Liver (tissue), 3 donors: ENCODE results near the gene CNOT3.

Source experiments
- CTCF ChIP-seq: fragments of 150-350 bp; IDR thresholded peaks from 2 replicates; pipeline ENCODE4 v1.5.1; 2017; ENCODE audit warnings: improper control_type of control experiment, low read depth, low read length; ENCODE audit not compliant: missing input control
- REST ChIP-seq: IDR thresholded peaks from 2 replicates; pipeline ENCODE4 v1.6.1; 2016; ENCODE audit warnings: antibody characterized with exemption, mild to moderate bottlenecking
- RXRA ChIP-seq, 2 donors: IDR thresholded peaks; 2 replicates each; pipeline ENCODE4 v1.6.1; 2017 to 2018; ENCODE audit warnings: antibody characterized with exemption in 2 of 2, mild to moderate bottlenecking in 1 of 2
- TAF1 ChIP-seq: conservative IDR thresholded peaks from 2 replicates; pipeline ENCODE4 v1.6.1; 2016; ENCODE audit warnings: antibody characterized with exemption, mild to moderate bottlenecking
- YY1 ChIP-seq: IDR thresholded peaks from 2 replicates; pipeline ENCODE4 v1.6.1; 2016; ENCODE audit warnings: antibody characterized with exemption, mild to moderate bottlenecking
- donor health status: healthy.
- donor health status: healthy.

- peak; percentile 17 for TF ChIP-seq CTCF
- TF ChIP-seq YY1, result no peak
- TF ChIP-seq REST, result no peak
- TF ChIP-seq RXRA (IDR thresholded peaks at IDR 0.05), result no peak
- TF ChIP-seq TAF1, result no peak
These were observed 51.7 kb downstream of the CNOT3 start, which contains the start of gene MBOAT7 for GRCh38 chr19:54189145-54189734.
